Muscle of back (tissue), 11 donors: ENCODE results near the gene PDE4DIP. TPM values are rescaled to one million over a fixed set of nuclear protein-coding genes. Genes with fewer than 3 reads are reported as not detected.
"Not testable (repeated sequence)": the region's sequence is repeated elsewhere in the genome, so short reads cannot be mapped to it uniquely, and the experiment has no call there.

Source experiments
- DNase-seq, 3 donors: peaks; one replicate each; pipeline versions ENCODE4 v3.0.0 to v3.0.0-alpha.2; 2013
- polyA plus RNA-seq, 10 donors: library from polyadenylated mRNA; unstranded; fragments of 120-200 nt; gene quantifications; one replicate each; pipeline ENCODE4 v1.2.1, GENCODE V29; 2013; ENCODE audit not compliant: insufficient read length in 10 of 10

Gene PDE4DIP
- polyA plus RNA-seq, 10 donors = 358 to 1,163 (median 866) TPM

DNA sequence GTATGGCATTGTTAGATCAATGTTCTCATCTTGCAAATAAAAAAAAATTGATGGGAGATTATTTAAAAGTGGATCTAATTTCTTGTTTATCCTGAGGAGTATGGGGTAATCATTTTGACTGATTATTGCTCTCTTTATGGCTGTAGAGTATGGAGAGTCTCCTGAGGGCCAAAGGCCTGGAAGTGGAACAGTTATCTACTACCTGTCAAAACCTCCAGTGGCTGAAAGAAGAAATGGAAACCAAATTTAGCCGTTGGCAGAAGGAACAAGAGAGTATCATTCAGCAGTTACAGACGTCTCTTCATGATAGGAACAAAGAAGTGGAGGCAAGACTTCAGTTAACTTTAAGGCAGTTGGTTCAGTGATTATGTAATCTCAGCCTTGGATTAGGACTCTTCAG lies 123.4 kb downstream of the PDE4DIP start:
- not testable (repeated sequence) for DNase-seq

DNA sequence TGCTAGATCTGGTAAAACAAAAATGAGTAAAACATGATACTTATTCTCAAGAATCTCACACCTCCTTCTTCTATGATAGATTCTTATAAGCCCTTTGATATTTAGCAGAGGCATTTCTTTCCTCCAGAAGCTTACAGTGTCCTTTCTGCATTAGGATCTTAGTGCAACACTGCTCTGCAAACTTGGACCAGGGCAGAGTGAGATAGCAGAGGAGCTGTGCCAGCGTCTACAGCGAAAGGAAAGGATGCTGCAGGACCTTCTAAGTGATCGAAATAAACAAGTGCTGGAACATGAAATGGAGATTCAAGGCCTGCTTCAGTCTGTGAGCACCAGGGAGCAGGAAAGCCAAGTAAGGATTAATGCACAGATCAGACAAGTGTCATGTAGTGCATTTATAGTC lies 124.5 kb downstream of the PDE4DIP start:
- not testable (repeated sequence) for DNase-seq

DNA sequence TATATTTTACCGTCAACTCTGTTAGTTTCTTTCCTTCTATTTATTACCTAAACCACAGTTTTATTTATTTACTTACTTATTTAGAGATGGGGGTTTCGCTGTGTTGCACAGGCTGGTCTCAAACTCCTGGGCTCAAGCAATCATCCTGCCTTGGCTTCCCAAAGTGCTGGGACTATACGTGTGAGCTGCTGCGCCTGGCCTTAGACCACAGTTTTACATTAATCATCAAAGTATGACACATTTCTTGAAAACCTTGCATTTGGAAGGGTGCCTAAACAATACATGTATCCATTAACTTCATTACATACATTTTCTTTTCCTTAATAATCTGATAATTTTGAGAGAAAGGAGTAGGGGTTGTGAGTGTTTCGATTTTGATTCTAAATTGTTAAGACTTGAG lies 124.9 kb downstream of the PDE4DIP start:
- DNase-seq = not testable (repeated sequence)

DNA sequence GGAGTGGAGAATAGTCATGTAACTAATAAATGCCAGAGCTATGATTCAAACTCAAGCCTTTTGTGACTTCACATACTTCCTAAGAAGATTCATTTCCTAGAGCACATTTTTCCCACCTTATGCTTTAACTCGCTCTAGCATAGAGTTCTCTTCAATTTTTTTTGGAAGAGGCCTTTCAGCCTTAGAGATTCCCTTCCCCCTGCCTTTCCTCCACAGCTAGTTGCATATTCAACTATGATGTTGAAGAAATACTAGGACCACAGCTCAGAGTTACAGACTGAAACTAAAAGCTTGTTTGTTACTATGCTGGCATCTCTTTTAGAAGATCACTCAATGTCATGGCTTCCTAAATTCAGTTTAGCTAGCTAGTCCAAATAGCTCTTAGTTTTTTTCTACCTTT lies 131.2 kb downstream of the PDE4DIP start:
- DNase-seq = peak in 1 of 3 donors; percentile 31

DNA sequence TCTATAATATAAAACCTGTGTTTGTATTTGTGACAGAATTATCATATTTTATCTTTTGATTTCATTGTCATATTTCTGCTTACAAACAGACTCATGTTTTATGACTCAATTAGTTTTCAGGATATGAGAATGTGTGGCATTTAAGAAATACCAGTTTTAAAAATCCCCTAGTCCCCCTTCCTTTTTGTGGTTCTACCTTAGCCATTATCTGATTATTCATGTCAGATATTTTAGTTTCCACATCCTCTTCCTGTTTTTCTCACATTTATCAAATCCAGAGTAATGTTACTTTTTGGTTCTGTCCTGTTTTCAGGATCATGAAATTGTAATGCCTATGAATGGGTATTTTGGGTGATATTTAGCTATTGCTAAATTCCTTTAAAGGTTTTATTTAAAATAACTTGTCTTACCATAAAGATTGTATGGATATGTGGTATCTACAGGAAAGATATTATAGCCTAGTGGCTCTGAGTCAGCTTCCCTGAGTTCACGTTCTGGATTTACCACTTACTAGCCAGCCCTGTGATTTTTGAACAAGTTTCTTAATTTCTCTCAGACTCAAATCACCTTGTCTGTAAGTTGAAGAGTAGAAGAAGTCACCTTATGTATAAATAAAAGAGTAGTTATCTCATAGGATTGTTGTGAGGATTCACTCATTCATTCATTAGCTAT lies 131.8 kb downstream of the PDE4DIP start:
- not testable (repeated sequence) for DNase-seq

DNA sequence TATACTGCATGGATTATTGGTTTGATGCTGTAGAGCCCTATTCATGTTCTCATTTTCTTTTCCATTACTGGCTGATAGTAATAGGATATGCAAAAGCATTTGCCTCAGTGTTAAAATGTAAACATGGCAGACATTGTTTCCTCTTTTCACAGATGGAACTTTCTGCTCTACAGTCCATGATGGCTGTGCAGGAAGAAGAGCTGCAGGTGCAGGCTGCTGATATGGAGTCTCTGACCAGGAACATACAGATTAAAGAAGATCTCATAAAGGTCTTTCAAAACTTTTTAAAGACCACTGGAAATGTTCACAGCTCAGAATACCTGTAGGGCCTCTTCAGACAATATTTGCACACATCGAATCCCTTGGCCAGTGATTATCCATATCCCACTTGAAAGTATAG lies 133.6 kb downstream of the PDE4DIP start:
- not testable (repeated sequence) for DNase-seq

- not testable (repeated sequence) for DNase-seq
These were observed 145.2 kb downstream of the PDE4DIP start for GRCh38 chr1:148989378-148989777.

DNA sequence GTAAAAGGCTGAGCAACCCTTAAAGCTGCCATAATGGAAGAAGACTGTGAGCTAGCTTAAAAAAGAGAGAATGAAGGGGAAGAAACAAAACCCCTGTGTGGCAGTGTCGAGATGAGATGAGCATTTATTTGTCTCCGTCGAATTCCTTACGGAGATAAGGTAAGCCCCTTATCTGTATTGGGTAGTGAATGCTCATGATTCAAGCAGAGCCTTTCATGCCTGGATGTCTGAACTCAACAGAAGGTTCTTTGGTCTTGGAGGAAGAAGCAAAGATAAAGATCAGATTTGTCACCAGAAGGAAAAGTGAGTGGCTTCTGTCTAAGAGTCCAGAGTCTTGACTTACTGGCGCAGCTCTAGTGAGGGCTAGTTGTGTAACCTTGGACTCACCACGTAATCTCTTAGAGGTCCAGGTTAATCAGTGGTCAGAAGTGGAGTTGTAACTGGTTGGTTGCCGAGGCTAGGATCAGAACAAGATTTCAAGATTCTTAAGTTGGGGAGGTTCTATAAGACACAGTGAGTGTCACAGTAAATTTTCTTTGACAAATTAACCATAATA lies 146.1 kb downstream of the PDE4DIP start:
- not testable (repeated sequence) for DNase-seq

GRCh38 chr1:148991818-148992217 lies 147.6 kb downstream of the PDE4DIP start:
- not testable (repeated sequence) for DNase-seq

GRCh38 chr1:148992364-148992763 lies 148.1 kb downstream of the PDE4DIP start:
- DNase-seq = not testable (repeated sequence)

GRCh38 chr1:148996449-148997224 lies 152.4 kb downstream of the PDE4DIP start:
- DNase-seq = not testable (repeated sequence)

- DNase-seq = not testable (repeated sequence)
These were observed 153.2 kb downstream of the PDE4DIP start for GRCh38 chr1:148997405-148997804.

DNA sequence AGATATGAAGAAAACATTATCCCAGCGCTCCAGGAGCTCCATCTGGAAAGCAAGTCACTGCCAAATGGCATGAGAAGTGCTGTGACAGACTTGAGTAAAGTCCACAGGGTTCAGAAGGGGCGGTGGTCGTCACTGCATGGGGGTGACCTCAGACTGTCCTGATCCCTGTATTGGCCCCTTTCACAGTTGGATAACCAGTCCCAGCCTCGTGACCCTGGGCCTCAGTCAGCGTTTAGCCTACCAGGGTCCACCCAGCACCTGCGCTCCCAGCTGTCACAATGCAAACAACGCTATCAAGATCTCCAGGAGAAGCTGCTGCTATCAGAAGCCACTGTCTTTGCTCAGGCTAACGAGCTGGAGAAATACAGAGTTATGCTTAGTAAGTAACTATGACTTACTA lies 158.4 kb downstream of the PDE4DIP start:
- not testable (repeated sequence) for DNase-seq

DNA sequence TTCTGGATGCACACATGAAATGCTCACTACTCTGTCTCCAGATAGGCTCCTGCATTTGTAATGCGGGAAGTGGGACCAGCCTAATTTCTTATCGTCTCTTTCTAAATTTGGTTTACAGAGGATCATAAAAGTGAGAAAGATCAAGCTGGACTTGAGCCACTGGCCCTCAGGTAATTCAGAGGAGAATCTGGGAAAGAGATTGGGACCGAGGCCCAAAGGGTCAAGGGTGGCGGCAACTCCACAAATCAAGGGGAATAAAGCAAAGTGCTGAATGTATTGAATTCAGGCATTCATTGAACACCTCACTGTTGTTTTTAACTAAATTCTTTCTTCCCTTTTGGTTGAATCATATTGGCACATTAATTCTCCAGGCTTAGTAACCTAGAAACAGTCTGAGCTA lies 164.1 kb downstream of the PDE4DIP start:
- DNase-seq = not testable (repeated sequence)

DNA sequence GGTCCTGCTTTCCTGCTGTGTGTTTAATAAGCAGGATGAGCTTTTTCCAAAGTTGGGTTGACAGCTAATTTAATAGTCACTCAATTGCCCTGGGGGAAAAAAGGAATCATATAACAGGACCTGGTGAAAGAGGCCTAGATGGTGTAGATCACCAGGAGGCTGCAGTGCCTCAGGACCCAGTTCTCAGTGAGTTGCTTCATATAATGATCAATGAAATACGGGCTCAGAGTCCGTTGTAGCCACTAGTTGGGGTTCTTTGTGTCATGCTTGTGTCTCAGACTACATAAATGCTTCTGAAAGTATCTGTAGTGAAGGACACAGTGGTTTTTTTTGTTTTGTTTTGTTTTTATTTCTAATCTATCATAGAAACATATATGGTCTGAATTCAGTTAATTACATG lies 164.5 kb downstream of the PDE4DIP start:
- not testable (repeated sequence) for DNase-seq

DNA sequence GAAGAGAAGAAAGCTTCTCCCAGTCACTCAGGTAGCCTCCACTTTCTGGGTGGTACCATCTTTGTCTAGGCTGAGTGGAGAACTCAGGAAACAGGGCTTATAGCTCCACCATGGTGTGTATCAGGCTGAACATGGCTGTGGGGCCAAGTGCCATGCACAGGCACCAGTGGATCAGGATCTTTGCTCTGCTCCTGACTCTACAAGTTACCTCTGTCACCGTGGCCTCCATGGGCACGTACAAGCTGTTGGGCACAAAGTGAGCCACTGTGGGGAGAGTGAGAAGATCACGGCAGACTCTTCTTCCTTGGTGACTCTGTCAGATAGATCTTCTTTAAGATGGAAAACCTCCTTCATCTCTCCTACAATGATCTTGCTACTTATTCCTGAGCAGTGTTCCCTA lies 165.5 kb downstream of the PDE4DIP start:
- DNase-seq = not testable (repeated sequence)

- DNase-seq = not testable (repeated sequence)
These were observed 168.4 kb downstream of the PDE4DIP start for GRCh38 chr1:149012599-149012998.

DNA sequence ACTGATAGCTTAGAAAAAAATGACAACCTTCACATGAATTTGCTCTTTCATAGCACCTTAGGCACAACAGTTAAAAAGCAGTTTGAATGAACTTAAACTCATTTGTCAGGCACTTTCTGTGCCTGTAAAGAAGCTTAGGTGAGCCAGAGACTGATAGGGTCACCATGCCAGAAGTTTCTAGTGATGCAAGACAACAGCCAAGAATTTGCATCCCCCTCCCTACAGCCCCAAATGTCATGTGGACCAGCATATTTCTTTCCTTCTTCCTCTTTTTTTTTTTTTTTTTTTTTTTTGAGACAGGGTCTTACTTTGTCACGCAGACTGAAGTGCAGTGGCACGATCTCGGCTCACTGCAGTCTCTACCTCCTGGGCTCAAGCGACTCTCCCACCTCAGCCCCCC lies 169.3 kb downstream of the PDE4DIP start:
- not testable (repeated sequence) for DNase-seq

DNA sequence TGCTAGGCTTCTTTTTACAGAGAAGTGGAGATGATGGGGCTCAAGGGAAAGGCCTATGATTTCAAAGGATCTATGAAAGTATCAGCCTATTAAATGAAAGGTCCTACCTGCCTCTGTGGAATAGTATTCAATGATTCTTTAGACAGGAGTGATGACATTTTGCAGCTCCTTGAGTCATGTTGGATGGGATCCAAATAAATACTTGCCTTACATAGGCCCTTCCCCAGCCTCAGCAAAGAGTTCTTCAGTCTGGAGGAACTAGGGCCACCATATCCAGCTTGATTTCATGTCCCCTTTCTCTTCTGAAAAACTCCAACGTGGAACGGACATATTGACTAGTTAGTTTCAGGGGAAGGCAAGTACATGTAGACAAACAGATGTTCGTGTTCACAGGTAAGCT lies 171.3 kb downstream of the PDE4DIP start:
- DNase-seq = not testable (repeated sequence)

DNA sequence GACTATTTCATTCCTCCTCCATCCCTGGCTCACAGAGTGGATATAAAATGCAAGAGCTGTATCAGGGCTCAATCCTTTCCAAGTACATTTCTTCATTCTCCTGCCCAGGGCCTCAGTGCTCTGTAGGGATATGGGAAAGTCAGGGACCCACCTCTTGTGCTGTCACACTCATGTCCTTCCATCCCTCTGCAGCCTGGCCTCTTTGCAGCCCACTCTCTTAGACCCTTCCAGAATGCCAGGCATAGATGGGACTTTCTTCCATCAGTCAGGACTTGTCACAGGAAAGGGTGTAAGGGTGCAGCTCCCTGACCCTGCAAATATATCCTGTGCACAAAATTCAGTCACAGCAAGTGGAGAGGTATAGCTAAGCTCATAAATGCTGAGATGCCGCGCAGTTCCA lies 172.4 kb downstream of the PDE4DIP start:
- not testable (repeated sequence) for DNase-seq

GRCh38 chr1:149018577-149018976 lies 174.3 kb downstream of the PDE4DIP start:
- not testable (repeated sequence) for DNase-seq

DNA sequence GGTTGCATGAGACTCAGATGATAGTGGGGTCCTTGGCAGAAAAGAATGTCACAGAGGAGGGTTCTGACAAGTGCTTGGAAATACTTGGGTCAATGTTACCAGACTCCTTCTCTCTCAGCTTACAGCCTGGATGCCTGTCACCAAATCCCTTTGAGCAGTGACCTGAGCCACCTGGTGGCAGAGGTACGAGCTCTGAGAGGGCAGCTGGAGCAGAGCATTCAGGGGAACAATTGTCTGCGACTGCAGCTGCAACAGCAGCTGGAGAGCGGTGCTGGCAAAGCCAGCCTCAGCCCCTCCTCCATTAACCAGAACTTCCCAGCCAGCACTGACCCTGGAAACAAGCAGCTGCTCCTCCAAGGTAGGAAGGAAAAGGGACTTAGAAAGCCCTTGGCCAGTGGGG lies 180.1 kb downstream of the PDE4DIP start:
- DNase-seq = not testable (repeated sequence)

GRCh38 chr1:149033916-149034315 lies 189.7 kb downstream of the PDE4DIP start:
- DNase-seq = not testable (repeated sequence)
